ENCODE results near the gene TMF1.

GRCh38 chr3:68985146-68985790 lies 66.9 kb downstream of the TMF1 start:
- TF ChIP-seq POLR2A (IDR thresholded peaks at IDR 0.05) (no peak), CTCF (IDR thresholded peaks at IDR 0.05) (no peak)

Measured in Peyer's patch (tissue), 4 donors.